ENCODE measurements around the gene ECT2. TPM values are rescaled to one million over a fixed set of nuclear protein-coding genes. Genes with fewer than 3 reads are reported as not detected.

Gene ECT2
- total RNA-seq, 1 experiment from 2014 or later: 81.3 TPM

DNA sequence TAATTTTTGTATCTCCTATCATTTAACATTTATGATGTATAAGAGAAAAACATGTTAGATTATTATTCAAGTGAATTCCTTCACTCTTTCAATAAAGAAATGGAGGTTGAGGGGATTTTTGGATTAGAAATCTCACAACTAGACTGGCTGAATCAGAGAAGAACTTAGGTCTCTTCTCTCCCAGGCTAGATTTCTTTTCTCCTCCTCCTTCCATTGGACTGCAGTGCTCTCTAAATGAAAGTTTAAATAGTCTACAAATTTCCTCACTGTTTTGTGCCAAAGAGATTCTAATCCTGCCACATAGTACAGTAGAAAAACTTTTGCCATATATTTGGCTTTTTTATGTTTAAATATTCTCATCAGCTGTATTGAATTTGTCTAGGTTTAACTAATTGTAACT lies 65.8 kb downstream of the ECT2 start:
- H3K9ac ChIP-seq (ENCODE audit: extremely low read depth, insufficient read length, low read length): no peak overlapping the region
- no peak overlapping the region for H3T11ph ChIP-seq (ENCODE audit: low read length)
- no peaks in the 10 kb centered on the region for H3K79me2 ChIP-seq (ENCODE audit: insufficient read depth, low read length)
- H3K79me1 ChIP-seq (ENCODE audit: insufficient read depth, low read depth, low read length, poor library complexity, severe bottlenecking): no peaks in the 10 kb centered on the region
- no peak overlapping the region for H4K91ac ChIP-seq (ENCODE audit: insufficient read length, low read depth, low read length)
- H3K4me2 ChIP-seq (ENCODE audit: insufficient read depth, insufficient read length, low read length): no peak overlapping the region
- no peak overlapping the region for H2AFZ ChIP-seq (ENCODE audit: low read length)
- H3K27me3 Mint-ChIP-seq (ENCODE audit: low read depth): no peaks in the 10 kb centered on the region
- H3K14ac ChIP-seq (ENCODE audit: insufficient read depth, low read length): no peak overlapping the region
- H4K20me1 ChIP-seq (ENCODE audit: control insufficient read depth, insufficient read depth, insufficient read length): no peaks in the 10 kb centered on the region
- H3K4ac ChIP-seq (ENCODE audit: low read depth, low read length): no peak overlapping the region
- no peaks in the 10 kb centered on the region for H3K23me2 ChIP-seq (ENCODE audit: insufficient read length, low read depth, low read length, poor library complexity, severe bottlenecking)
- no peak overlapping the region for H2BK12ac ChIP-seq (ENCODE audit: insufficient read length, low read depth, low read length)
- no peaks in the 10 kb centered on the region for H3K4me1 ChIP-seq (ENCODE audit: insufficient read depth, low read length)
- no peak overlapping the region for H2BK15ac ChIP-seq (ENCODE audit: low read depth, low read length)
- H2BK120ac ChIP-seq (ENCODE audit: low read depth, low read length, poor library complexity, severe bottlenecking): no peak overlapping the region
- no peak overlapping the region for H2BK20ac ChIP-seq (ENCODE audit: low read depth, low read length, poor library complexity, severe bottlenecking)
- H2AK5ac ChIP-seq (ENCODE audit: insufficient read length, low read length): no peak overlapping the region
- H3K27ac Mint-ChIP-seq: no peak overlapping the region
- peaks cover 9 to 34% (median 22%) of the 10 kb centered on the region in 3 experiments; a peak in 6 of 7 replicates for H3K36me3 Mint-ChIP-seq (ENCODE audit: insufficient read depth in 1 of 3, low read depth in 3 of 3)
- TF ChIP-seq, protein P1, sequence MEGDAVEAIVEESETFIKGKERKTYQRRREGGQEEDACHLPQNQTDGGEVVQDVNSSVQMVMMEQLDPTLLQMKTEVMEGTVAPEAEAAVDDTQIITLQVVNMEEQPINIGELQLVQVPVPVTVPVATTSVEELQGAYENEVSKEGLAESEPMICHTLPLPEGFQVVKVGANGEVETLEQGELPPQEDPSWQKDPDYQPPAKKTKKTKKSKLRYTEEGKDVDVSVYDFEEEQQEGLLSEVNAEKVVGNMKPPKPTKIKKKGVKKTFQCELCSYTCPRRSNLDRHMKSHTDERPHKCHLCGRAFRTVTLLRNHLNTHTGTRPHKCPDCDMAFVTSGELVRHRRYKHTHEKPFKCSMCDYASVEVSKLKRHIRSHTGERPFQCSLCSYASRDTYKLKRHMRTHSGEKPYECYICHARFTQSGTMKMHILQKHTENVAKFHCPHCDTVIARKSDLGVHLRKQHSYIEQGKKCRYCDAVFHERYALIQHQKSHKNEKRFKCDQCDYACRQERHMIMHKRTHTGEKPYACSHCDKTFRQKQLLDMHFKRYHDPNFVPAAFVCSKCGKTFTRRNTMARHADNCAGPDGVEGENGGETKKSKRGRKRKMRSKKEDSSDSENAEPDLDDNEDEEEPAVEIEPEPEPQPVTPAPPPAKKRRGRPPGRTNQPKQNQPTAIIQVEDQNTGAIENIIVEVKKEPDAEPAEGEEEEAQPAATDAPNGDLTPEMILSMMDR (conservative IDR thresholded peaks at IDR 0.05): no peak
- no peak overlapping the region for H3K23ac ChIP-seq (ENCODE audit: insufficient read length, low read depth, low read length)
- H2BK5ac ChIP-seq (ENCODE audit: insufficient read length, low read length): no peak overlapping the region
- DNase-seq: no peak
- H3K4me1 Mint-ChIP-seq: no peaks in the 10 kb centered on the region
- no peak overlapping the region for H3K27ac ChIP-seq (ENCODE audit: insufficient read length, low read depth, low read length)
- no peak overlapping the region for H3K56ac ChIP-seq (ENCODE audit: insufficient read length, low read depth, low read length)
- H3K18ac ChIP-seq (ENCODE audit: insufficient read length, low read depth, low read length): no peak overlapping the region
- no peaks in the 10 kb centered on the region for H3K9me3 ChIP-seq (ENCODE audit: control insufficient read depth, low read depth, low read length)
- no peak overlapping the region for H4K8ac ChIP-seq (replicated peaks; ENCODE audit: insufficient read length, low read depth, low read length)
- H4K5ac ChIP-seq (ENCODE audit: insufficient read length, low read depth, low read length): no peak overlapping the region
- H3K4me3 Mint-ChIP-seq: no peak overlapping the region
- H3K27me3 ChIP-seq (ENCODE audit: insufficient read depth, low read length): no peaks in the 10 kb centered on the region
- no peaks in the 10 kb centered on the region for H3K9me3 Mint-ChIP-seq
